Endothelial cell of umbilical vein (primary cell): ENCODE data around the gene PAK6. TPM values are rescaled to one million over a fixed set of nuclear protein-coding genes. Genes with fewer than 3 reads are reported as not detected.

Source experiments
- BruUV-seq: library from RNA; stranded (reverse); fragments of 400-500 nt; replicated peaks from 2 replicates; lab custom pipeline; 2021; lab: Mats Ljungman, UMichigan
- CTCF ChIA-PET: fragments of 300-600, 350-600 bp; sonication (Branson Sonifier 250); formaldehyde crosslinking; loops from one replicate; lab custom pipeline; 2021; ENCODE audit warnings: antibody characterized with exemption, inconsistent platforms; lab: Charles Lee
- POLR2A ChIA-PET: fragments of 300-600, 350-600 bp; sonication (Branson Sonifier 250); formaldehyde crosslinking; loops from one replicate; lab custom pipeline; 2021; ENCODE audit warnings: antibody characterized with exemption, inconsistent platforms; lab: Charles Lee
- DNase-seq: peaks from one replicate; pipeline ENCODE4 v3.0.0-alpha.2; 2011; ENCODE audit warnings: low read depth, low spot score
- FAIRE-seq: peaks from 2 replicates; lab custom pipeline; 2011; peaks lifted over from hg19 to GRCh38; lab: Jason Lieb, UNC
- H2AFZ ChIP-seq: 2 replicates; pipeline ENCODE4 v1.6.0; 2012; ENCODE audit warnings: low read depth, low read length, control low read depth, inconsistent platforms
- H3K27ac ChIP-seq: 2 replicates; pipeline ENCODE4 v1.5.1; 2011; ENCODE audit warnings: low read depth, mild to moderate bottlenecking, control low read depth, low read length, moderate library complexity; ENCODE audit not compliant: insufficient read depth
- H3K27me3 ChIP-seq, 2 experiments: 2 replicates each; pipeline versions ENCODE4 v1.6.0 to v1.6.1; 2011; ENCODE audit warnings: low read length in 2 of 2, mixed read lengths in 1 of 2; ENCODE audit not compliant: control insufficient read depth in 2 of 2, insufficient read depth in 2 of 2
- H3K36me3 ChIP-seq, 2 experiments: 2 replicates in 1 of 2; 3 replicates in 1 of 2; pipeline ENCODE4 v1.5.1; 2011; ENCODE audit warnings: low read length in 2 of 2, mild to moderate bottlenecking in 1 of 2, moderate library complexity in 1 of 2; ENCODE audit not compliant: control insufficient read depth in 2 of 2, insufficient read depth in 2 of 2; ENCODE audit errors: extremely low read depth in 1 of 2
- H3K4me1 ChIP-seq: 3 replicates; pipeline ENCODE4 v1.5.1; 2011; ENCODE audit warnings: mild to moderate bottlenecking, low read length; ENCODE audit not compliant: control insufficient read depth, insufficient read depth; ENCODE audit errors: extremely low read depth
- H3K4me2 ChIP-seq: 2 replicates; pipeline ENCODE4 v1.6.1; 2011; ENCODE audit warnings: low read length, control low read depth, mixed read lengths; ENCODE audit not compliant: insufficient read depth
- H3K4me3 ChIP-seq, 3 experiments: fragments of 200-600 bp in 1 of 3; sonication (generic), shearing (Covaris generic) in 1 of 3; replicated peaks in 1 of 3; 2 replicates each; pipeline ENCODE4 v1.5.1; 2011 to 2016; ENCODE audit warnings: control low read depth in 3 of 3, low read length in 3 of 3, mild to moderate bottlenecking in 2 of 3, inconsistent platforms in 1 of 3, low read depth in 1 of 3, moderate library complexity in 1 of 3; ENCODE audit not compliant: insufficient read depth in 1 of 3
- H3K79me2 ChIP-seq: 2 replicates; pipeline ENCODE4 v1.6.0; 2012; ENCODE audit warnings: low read length, inconsistent platforms; ENCODE audit not compliant: control insufficient read depth, insufficient read depth
- H3K9ac ChIP-seq: replicated peaks from 2 replicates; pipeline ENCODE3; 2011; ENCODE audit warnings: low read length, control low read depth; ENCODE audit not compliant: insufficient read depth; ENCODE audit errors: extremely low read depth
- H3K9me1 ChIP-seq: replicated peaks from 3 replicates; pipeline ENCODE4 v1.6.0; 2011; ENCODE audit warnings: mild to moderate bottlenecking, low read length; ENCODE audit not compliant: control insufficient read depth, insufficient read depth; ENCODE audit errors: extremely low read depth
- H3K9me3 ChIP-seq: replicated peaks from 2 replicates; pipeline ENCODE4 v1.5.1; 2012; ENCODE audit warnings: low read length, inconsistent platforms; ENCODE audit not compliant: control insufficient read depth, insufficient read depth
- H4K20me1 ChIP-seq: replicated peaks from 2 replicates; pipeline ENCODE3; 2011; ENCODE audit warnings: mild to moderate bottlenecking, low read length; ENCODE audit not compliant: control insufficient read depth, insufficient read depth; ENCODE audit errors: extremely low read depth
- EZH2 ChIP-seq: IDR thresholded peaks from 2 replicates; pipeline ENCODE4 v1.6.1; 2012; ENCODE audit warnings: borderline replicate concordance, low read depth, mild to moderate bottlenecking, moderate library complexity, low read length, inconsistent platforms; ENCODE audit not compliant: severe bottlenecking
- FOS ChIP-seq: IDR thresholded peaks from 2 replicates; pipeline ENCODE4 v1.6.1; 2011; ENCODE audit warnings: mild to moderate bottlenecking, low read length, moderate library complexity, borderline replicate concordance; ENCODE audit not compliant: insufficient read depth
- JUN ChIP-seq: IDR thresholded peaks from 2 replicates; pipeline ENCODE4 v1.6.1; 2011; ENCODE audit warnings: borderline replicate concordance, low read depth; ENCODE audit not compliant: insufficient read length, insufficient read depth
- MYC ChIP-seq: IDR thresholded peaks from one replicate; pipeline ENCODE4 v1.6.1; 2011; ENCODE audit warnings: mild to moderate bottlenecking, low read depth, low read length
- POLR2A ChIP-seq: IDR thresholded peaks from 2 replicates; pipeline ENCODE4 v1.6.1; 2012; ENCODE audit warnings: low read depth, mild to moderate bottlenecking, control low read depth, low read length
- POLR2AphosphoS5 ChIP-seq: IDR thresholded peaks from 2 replicates; pipeline ENCODE4 v1.6.1; 2012; ENCODE audit warnings: low read depth, mild to moderate bottlenecking, control low read depth, low read length, moderate library complexity; ENCODE audit not compliant: insufficient read depth
- dilution Hi-C: fragments of 300-500 bp; cut with MboI; formaldehyde crosslinking; loops from one replicate; pipeline ENCODE4 v1.15.0; 2019; ENCODE audit warnings: low sequenced_read_pairs; ENCODE audit not compliant: extremely low pct_ligation_motif_present
- intact Hi-C: fragments of 100-400 bp; cut with micrococcal nuclease; formaldehyde crosslinking; loops from one replicate; pipeline ENCODE4 v1.10.0; 2022
- polyA plus RNA-seq, 4 experiments: library from polyadenylated mRNA; depleted of rRNA in 3 of 4; stranded (reverse) in 3 of 4; unstranded in 1 of 4; fragments of >200 nt; gene quantifications; 2 replicates each; pipeline versions ENCODE4 v1.2.1 to v1.2.3, GENCODE V29; 2011 to 2012; ENCODE audit warnings: missing spikeins in 1 of 4
- total RNA-seq: library from RNA; stranded (reverse); gene quantifications from 2 replicates; pipeline ENCODE4 v1.2.3, GENCODE V29; 2021
- TF ChIP-seq, protein P1 (sequence below), 2 donors: IDR thresholded peaks; 1 replicate in 1 of 2; 2 replicates in 1 of 2; pipeline ENCODE4 v1.5.1; 2011; ENCODE audit warnings: low read length in 2 of 2, mild to moderate bottlenecking in 2 of 2, moderate library complexity in 2 of 2, control low read depth in 1 of 2, inconsistent platforms in 1 of 2, low read depth in 1 of 2; ENCODE audit not compliant: insufficient read depth in 1 of 2; ENCODE audit errors: extremely low read depth in 1 of 2
- TF ChIP-seq, protein P2 (sequence below): IDR thresholded peaks from 2 replicates; pipeline ENCODE4 v1.6.1; 2011; ENCODE audit not compliant: insufficient read depth, insufficient read length

PAK6 gene
- total and polyA plus RNA-seq, 2 donors (not counting 3 experiments of a cell fraction or from before 2014, with no cell fraction given) = not detected

DNA sequence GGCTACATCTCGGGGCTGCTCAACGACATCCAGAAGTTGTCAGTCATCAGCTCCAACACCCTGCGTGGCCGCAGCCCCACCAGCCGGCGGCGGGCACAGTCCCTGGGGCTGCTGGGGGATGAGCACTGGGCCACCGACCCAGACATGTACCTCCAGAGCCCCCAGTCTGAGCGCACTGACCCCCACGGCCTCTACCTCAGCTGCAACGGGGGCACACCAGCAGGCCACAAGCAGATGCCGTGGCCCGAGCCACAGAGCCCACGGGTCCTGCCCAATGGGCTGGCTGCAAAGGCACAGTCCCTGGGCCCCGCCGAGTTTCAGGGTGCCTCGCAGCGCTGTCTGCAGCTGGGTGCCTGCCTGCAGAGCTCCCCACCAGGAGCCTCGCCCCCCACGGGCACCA lies 27.0 kb downstream of the PAK6 start:
- no peaks in the 10 kb centered on the region for H3K9me1 ChIP-seq
- no peak overlapping the region for H2AFZ ChIP-seq
- H3K9me3 ChIP-seq = no peaks in the 10 kb centered on the region
- H3K4me2 ChIP-seq = no peak overlapping the region
- no peaks in the 10 kb centered on the region for H3K79me2 ChIP-seq
- peaks cover 3 to 5% of the 10 kb centered on the region in 2 experiments for H3K27me3 ChIP-seq
- CTCF ChIA-PET = interaction anchor here (1.1 to 20.1 kb wide), 4 partner anchors 9 to 51 kb away, joined by 3 to 879 read pairs (median 38); partner anchors contain the start of gene PAK6
- TF ChIP-seq FOS (no peak), POLR2A (no peak), MYC (no peak), JUN (no peak), POLR2AphosphoS5 (no peak), EZH2 (no peak)
- TF ChIP-seq, protein P1, sequence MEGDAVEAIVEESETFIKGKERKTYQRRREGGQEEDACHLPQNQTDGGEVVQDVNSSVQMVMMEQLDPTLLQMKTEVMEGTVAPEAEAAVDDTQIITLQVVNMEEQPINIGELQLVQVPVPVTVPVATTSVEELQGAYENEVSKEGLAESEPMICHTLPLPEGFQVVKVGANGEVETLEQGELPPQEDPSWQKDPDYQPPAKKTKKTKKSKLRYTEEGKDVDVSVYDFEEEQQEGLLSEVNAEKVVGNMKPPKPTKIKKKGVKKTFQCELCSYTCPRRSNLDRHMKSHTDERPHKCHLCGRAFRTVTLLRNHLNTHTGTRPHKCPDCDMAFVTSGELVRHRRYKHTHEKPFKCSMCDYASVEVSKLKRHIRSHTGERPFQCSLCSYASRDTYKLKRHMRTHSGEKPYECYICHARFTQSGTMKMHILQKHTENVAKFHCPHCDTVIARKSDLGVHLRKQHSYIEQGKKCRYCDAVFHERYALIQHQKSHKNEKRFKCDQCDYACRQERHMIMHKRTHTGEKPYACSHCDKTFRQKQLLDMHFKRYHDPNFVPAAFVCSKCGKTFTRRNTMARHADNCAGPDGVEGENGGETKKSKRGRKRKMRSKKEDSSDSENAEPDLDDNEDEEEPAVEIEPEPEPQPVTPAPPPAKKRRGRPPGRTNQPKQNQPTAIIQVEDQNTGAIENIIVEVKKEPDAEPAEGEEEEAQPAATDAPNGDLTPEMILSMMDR (IDR thresholded peaks at IDR 0.05; ENCODE audit: extremely low read depth in 1 of 2, insufficient read depth in 1 of 2, low read depth in 1 of 2, low read length in 2 of 2) = no peak
- TF ChIP-seq, protein P2, sequence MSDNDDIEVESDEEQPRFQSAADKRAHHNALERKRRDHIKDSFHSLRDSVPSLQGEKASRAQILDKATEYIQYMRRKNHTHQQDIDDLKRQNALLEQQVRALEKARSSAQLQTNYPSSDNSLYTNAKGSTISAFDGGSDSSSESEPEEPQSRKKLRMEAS = no peak
- H3K4me1 ChIP-seq = peaks cover 9% of the 10 kb centered on the region
- no peaks in the 10 kb centered on the region for H3K36me3 ChIP-seq
- POLR2A ChIA-PET = no interaction called here
- no TSS peak for BruUV-seq
- no peaks in the 10 kb centered on the region for H4K20me1 ChIP-seq
- dilution Hi-C loops = no loop called here
- H3K4me3 ChIP-seq = no peak overlapping the region
- no peak for DNase-seq
- H3K9ac ChIP-seq = no peak overlapping the region
- intact Hi-C loops = no loop called here
- no peak for FAIRE-seq
- no peak overlapping the region for H3K27ac ChIP-seq
